Measurements from ENCODE around the gene RBM19.

GRCh38 chr12:113863455-113863845 is 102.7 kb downstream of the RBM19 start:
- TF ChIP-seq CTCF (conservative IDR thresholded peaks at IDR 0.05 in 1 of 2, IDR thresholded peaks at IDR 0.05 in 1 of 2; ENCODE audit: low read depth in 1 of 2, low read length in 2 of 2) (no peak), EZH2 (IDR thresholded peaks at IDR 0.05; ENCODE audit: low read length, missing control alignments) (no peak)
